ENCODE results near the gene MINAR1.

Gene MINAR1

GRCh38 chr15:79466488-79466887 is 34.4 kb downstream of the MINAR1 start:
- DNase-seq: no peak

- DNase-seq: no peak
Measured at GRCh38 chr15:79467865-79468586, 35.9 kb downstream of the MINAR1 start.

GRCh38 chr15:79472446-79472845 is 40.3 kb downstream of the MINAR1 start:
- DNase-seq: no peak

- no peak for DNase-seq
Measured at GRCh38 chr15:79474252-79474651, 42.1 kb downstream of the MINAR1 start.

- no peak for DNase-seq
Measured at GRCh38 chr15:79475306-79475705, 43.2 kb downstream of the MINAR1 start.

- no peak for DNase-seq
Measured at GRCh38 chr15:79478108-79478507, 46.0 kb downstream of the MINAR1 start.

- DNase-seq: no peak
Measured at GRCh38 chr15:79479616-79480015, 47.5 kb downstream of the MINAR1 start.

- no peak for DNase-seq
Measured at GRCh38 chr15:79481793-79482192, 49.7 kb downstream of the MINAR1 start.
